ENCODE measurements around the gene ELK4.
A peak's percentile ranks its signal among the peaks of the same experiment; 100 is the strongest.

Gene ELK4
- long read RNA-seq, full-length matches to known transcripts: 1 of 9 reads
- long read RNA-seq, partial matches to known transcripts: 0 of 9 reads
- long read RNA-seq, other reads (novel, unspliced or antisense): 8 of 9 reads

GRCh38 chr1:205631768-205632668, at the start of gene ELK4:
Gene ELK4 (minus strand): TSS chr1:205632011. CDS start chr1:205623882, 8,129 bp downstream.
- no peak for TF ChIP-seq SPI1 (IDR thresholded peaks at IDR 0.05; ENCODE audit: borderline replicate concordance, low read depth)
- TF ChIP-seq CTCF (IDR thresholded peaks at IDR 0.05; ENCODE audit: insufficient read depth, low read length): peak; percentile 27
- TF ChIP-seq POLR2AphosphoS5 (IDR thresholded peaks at IDR 0.05; ENCODE audit: low read depth): peak; percentile 64
- peak; percentile 75 for TF ChIP-seq GABPA (IDR thresholded peaks at IDR 0.05; ENCODE audit: low read depth)
- Histone ChIP-seq H3K27ac (replicated peaks) (peak within 1 kb of the TSS; percentile 80), H3K4me3 (replicated peaks; ENCODE audit: insufficient read depth, low read length) (peak within 1 kb of the TSS; percentile 69), H3K27me3 (ENCODE audit: insufficient read depth, poor library complexity, severe bottlenecking) (peaks cover 13% of the 10 kb centered on the region)
- DNase-seq (ENCODE audit: low read depth in 1 of 2, low spot score in 1 of 2): peak; percentile 95 to 98

- Histone ChIP-seq H3K27ac (replicated peaks) (no peak overlapping the region), H3K4me3 (replicated peaks; ENCODE audit: insufficient read depth, low read length) (no peak overlapping the region), H3K27me3 (ENCODE audit: insufficient read depth, poor library complexity, severe bottlenecking) (peaks cover 12% of the 10 kb centered on the region)
- no peak for DNase-seq (ENCODE audit: low read depth in 1 of 2, low spot score in 1 of 2)
- TF ChIP-seq POLR2AphosphoS5 (IDR thresholded peaks at IDR 0.05; ENCODE audit: low read depth) (no peak), GABPA (IDR thresholded peaks at IDR 0.05; ENCODE audit: low read depth) (no peak), REST (IDR thresholded peaks at IDR 0.05; ENCODE audit: insufficient replicate concordance, low read depth) (no peak), SPI1 (IDR thresholded peaks at IDR 0.05; ENCODE audit: borderline replicate concordance, low read depth) (no peak), CTCF (IDR thresholded peaks at IDR 0.05; ENCODE audit: insufficient read depth, low read length) (no peak)
Measured at GRCh38 chr1:205681364-205681763, 49.6 kb upstream of the ELK4 start.

- H3K27ac ChIP-seq (replicated peaks): no peak within 1 kb of the TSS
- no peak for DNase-seq (ENCODE audit: low read depth in 1 of 2, low spot score in 1 of 2)
- TF ChIP-seq SPI1 (IDR thresholded peaks at IDR 0.05; ENCODE audit: borderline replicate concordance, low read depth) (no peak), GABPA (IDR thresholded peaks at IDR 0.05; ENCODE audit: low read depth) (no peak), POLR2AphosphoS5 (IDR thresholded peaks at IDR 0.05; ENCODE audit: low read depth) (no peak), REST (IDR thresholded peaks at IDR 0.05; ENCODE audit: insufficient replicate concordance, low read depth) (no peak), CTCF (IDR thresholded peaks at IDR 0.05; ENCODE audit: insufficient read depth, low read length) (no peak)
- H3K27me3 ChIP-seq (ENCODE audit: insufficient read depth, poor library complexity, severe bottlenecking): peaks cover 12% of the 10 kb centered on the region
- peak within 1 kb of the TSS; percentile 54 for H3K4me3 ChIP-seq (replicated peaks; ENCODE audit: insufficient read depth, low read length)
Measured at GRCh38 chr1:205680073-205680851, 48.5 kb upstream of the ELK4 start, which contains the start of gene SLC45A3. Gene SLC45A3 (minus strand): TSS chr1:205680509. CDS start chr1:205664656, 15,853 bp downstream.

Measured in HL-60 (cell line).